ENCODE results near the gene YIPF1.
"Not testable (repeated sequence)": the region's sequence is repeated elsewhere in the genome, so short reads cannot be mapped to it uniquely, and the experiment has no call there.

Gene YIPF1

GRCh38 chr1:53894644-53895043 lies 5.0 kb upstream of the YIPF1 start:
- no peak for DNase-seq (ENCODE audit: low read depth)

- DNase-seq (ENCODE audit: low read depth): no peak
These were observed 4.5 kb upstream of the YIPF1 start, which contains the start of gene DIO1 for GRCh38 chr1:53893999-53894636. Gene DIO1, plus strand, starts transcription at chr1:53894187. Its CDS starts 24 bp downstream, at chr1:53894211.

GRCh38 chr1:53892911-53893310 lies 3.3 kb upstream of the YIPF1 start:
- no peak for DNase-seq (ENCODE audit: low read depth)

- no peak for DNase-seq (ENCODE audit: low read depth)
These were observed 2.1 kb upstream of the YIPF1 start for GRCh38 chr1:53891678-53892077.

- DNase-seq (ENCODE audit: low read depth): no peak
These were observed 1.4 kb upstream of the YIPF1 start for GRCh38 chr1:53891018-53891417.

- DNase-seq (ENCODE audit: low read depth): no peak
These were observed 935 bp upstream of the YIPF1 start for GRCh38 chr1:53890522-53890941.

- no peak for DNase-seq (ENCODE audit: low read depth)
These were observed 916 bp downstream of the YIPF1 start for GRCh38 chr1:53888681-53889080.

GRCh38 chr1:53883600-53883999 lies 6.0 kb downstream of the YIPF1 start:
- DNase-seq (ENCODE audit: low read depth): not testable (repeated sequence)

- not testable (repeated sequence) for DNase-seq (ENCODE audit: low read depth)
These were observed 7.7 kb downstream of the YIPF1 start for GRCh38 chr1:53881853-53882252.

GRCh38 chr1:53878492-53879105 lies 11.0 kb downstream of the YIPF1 start:
- no peak for DNase-seq (ENCODE audit: low read depth)

GRCh38 chr1:53875150-53875549 lies 14.4 kb downstream of the YIPF1 start:
- DNase-seq (ENCODE audit: low read depth): not testable (repeated sequence)

GRCh38 chr1:53871773-53872484 lies 17.7 kb downstream of the YIPF1 start:
- DNase-seq (ENCODE audit: low read depth): no peak

- DNase-seq (ENCODE audit: low read depth): no peak
These were observed 18.4 kb downstream of the YIPF1 start for GRCh38 chr1:53871221-53871620.

- no peak for DNase-seq (ENCODE audit: low read depth)
These were observed 20.0 kb downstream of the YIPF1 start for GRCh38 chr1:53869454-53870117.

GRCh38 chr1:53868565-53868964 lies 21.0 kb downstream of the YIPF1 start:
- no peak for DNase-seq (ENCODE audit: low read depth)

GRCh38 chr1:53862507-53862906 lies 27.1 kb downstream of the YIPF1 start:
- DNase-seq (ENCODE audit: low read depth): no peak

GRCh38 chr1:53860967-53861411 lies 28.6 kb downstream of the YIPF1 start:
- peak; percentile 33 for DNase-seq (ENCODE audit: low read depth)

- DNase-seq (ENCODE audit: low read depth): no peak
These were observed 37.9 kb downstream of the YIPF1 start for GRCh38 chr1:53851571-53852285.

- DNase-seq (ENCODE audit: low read depth): no peak
These were observed 39.4 kb downstream of the YIPF1 start for GRCh38 chr1:53850082-53850673.

- DNase-seq (ENCODE audit: low read depth): no peak
These were observed 41.6 kb downstream of the YIPF1 start for GRCh38 chr1:53847980-53848379.

GRCh38 chr1:53842347-53842746 lies 47.2 kb downstream of the YIPF1 start:
- DNase-seq (ENCODE audit: low read depth): no peak

GRCh38 chr1:53838654-53838974 lies 51.0 kb downstream of the YIPF1 start:
- no peak for DNase-seq (ENCODE audit: low read depth)

Measured in T follicular helper cell (primary cell).